ENCODE measurements around the gene OPA1.

Gene OPA1

DNA sequence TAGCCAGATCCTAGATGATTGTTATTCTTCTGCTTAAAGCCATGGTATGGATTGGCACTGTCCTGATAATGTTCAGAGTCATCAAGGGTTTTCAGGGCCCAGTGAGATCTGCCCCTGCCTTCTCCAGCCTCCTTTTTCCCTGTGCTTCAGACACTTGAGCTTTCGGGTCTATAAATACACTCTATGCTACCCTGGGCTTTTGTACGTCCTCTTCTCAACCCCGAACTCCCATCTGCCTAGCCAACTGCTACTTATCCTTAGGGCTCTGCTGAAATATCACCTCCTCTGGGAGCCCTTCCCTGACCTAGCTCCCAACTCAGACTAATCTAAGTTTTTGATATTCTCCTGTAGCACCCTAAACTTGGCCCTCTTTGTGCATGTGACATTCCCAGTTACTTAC is 115.3 kb downstream of the OPA1 start:
- no peak for DNase-seq (ENCODE audit: low read depth in 2 of 2)

DNA sequence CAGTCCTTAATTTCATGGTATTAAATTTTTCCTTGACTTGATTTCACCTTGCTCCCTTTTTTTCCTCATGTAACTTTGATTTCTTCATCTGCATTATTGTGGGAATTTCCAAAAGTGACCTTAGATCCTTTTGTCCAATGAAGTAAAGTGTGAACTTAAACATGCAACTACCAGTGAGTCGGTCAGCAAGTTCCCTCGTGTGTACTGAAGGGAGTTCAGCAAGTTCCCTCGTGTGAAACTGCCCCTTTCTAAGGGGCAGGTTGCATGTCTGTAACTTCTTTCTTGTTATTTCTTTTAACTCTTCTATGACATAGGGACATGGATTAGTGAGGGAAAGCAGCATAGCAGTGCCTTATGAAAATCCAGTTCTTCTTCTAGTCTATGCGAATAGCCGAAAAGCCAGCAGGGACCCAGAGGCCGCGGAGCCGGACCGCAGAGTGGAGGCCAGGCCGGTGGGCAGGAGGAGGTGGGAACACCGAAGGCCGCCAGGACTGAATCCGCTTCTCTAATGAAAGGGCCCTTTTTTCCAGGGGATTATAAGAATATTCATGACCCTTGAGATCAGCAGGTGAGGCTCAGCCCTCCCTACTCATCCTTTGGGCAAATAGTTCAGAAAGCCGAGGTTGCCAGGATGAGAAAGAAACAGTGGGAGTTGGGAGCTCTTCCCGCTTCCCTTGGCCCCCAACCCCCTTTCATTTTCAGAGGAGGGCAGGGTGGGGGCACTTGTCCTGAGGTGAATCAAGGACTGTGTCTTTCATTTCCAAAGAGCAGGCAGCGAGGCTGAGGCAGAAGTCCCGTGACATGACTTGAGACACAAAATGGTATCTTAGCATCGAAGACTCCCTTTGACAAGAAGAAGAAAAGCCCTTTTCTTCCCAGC is 117.5 kb downstream of the OPA1 start:
- DNase-seq (ENCODE audit: low read depth in 2 of 2) = no peak

DNA sequence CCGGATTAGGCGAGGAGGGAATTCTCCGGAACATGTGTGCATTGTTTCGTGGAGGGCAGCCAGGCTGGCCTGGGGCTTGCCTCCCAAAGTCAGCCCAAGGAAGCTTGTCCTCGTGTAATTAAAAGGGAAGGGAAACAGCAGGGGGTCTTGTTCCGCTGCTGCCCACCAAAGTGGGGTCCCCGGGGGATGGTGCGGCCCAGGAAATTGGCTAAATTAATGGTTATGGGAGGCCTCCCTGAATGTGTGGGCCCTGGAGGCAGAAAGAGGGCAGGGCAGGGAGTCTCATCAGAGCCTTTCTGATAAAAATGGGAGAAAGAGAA is 118.1 kb downstream of the OPA1 start:
- no peak for DNase-seq (ENCODE audit: low read depth in 2 of 2)

DNA sequence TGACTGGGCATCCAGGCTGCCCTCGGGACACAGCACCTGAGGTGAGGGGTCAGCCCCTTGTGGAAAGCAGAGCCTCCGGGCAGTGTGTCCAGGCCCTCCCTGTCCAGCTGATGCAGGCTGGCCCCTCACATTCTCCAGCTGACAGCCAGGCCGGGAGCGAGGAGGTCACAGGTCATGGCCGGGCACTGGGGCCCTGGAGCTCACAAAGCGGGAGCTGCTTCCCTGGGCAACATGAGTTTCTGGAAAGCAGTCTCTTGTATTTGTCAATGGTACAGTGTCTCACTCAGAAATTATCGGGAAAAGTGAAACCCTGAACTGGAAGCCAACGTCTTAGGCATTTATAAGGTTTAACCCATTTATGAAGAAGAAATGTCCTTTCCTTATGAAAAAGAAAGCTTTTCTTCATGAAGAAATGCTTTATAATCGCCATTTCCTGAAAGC is 118.5 kb downstream of the OPA1 start:
- no peak for DNase-seq (ENCODE audit: low read depth in 2 of 2)

DNA sequence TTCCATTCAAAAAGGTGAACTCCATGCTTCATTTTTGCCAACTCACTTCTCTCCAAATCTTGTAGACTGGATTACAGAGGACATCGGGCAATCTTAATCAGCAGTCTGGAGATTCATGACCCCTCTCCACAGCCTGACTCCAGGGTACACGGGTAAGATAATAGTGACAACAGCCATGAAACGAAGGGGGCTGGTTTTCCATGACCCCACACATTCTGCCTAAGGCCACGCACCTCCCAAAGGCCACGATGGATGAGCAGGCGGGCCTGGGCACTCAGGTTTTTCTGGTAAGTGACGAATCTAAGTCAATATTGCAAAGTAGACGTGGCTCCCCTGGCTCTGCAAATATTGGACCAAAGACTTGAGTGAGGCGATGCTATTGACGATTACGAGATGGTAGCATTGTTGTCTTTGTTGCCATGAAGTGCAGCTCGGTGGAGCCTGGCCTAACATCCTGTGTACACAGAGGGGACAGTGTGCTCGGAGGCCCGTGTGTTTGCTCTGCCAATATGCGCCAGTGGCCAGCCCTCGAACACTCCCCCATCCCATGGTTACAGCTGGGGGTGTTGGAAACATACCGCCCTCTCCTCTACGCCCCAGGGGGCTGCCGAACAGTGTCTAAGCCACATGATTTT is 119.1 kb downstream of the OPA1 start:
- DNase-seq (ENCODE audit: low read depth in 2 of 2) = no peak

DNA sequence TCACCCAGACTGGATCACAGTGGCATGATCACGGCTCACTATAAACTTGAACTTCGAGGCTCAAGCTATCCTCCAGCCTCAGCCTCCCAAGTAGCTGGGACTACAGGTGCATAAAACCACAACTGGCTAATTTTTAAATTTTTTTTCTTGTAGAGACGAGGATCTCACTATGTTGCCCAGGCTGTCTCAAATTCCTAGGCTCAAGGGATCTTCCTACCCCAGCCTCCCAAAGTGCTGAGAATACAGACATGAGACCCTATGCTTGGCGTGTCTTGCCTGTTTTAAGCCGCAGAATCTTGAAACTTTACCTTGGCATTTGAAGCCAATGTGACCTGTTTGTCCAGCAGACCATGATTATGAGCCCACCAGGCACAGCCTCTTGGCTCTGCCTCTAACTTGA is 119.9 kb downstream of the OPA1 start:
- no peak for DNase-seq (ENCODE audit: low read depth in 2 of 2)

DNA sequence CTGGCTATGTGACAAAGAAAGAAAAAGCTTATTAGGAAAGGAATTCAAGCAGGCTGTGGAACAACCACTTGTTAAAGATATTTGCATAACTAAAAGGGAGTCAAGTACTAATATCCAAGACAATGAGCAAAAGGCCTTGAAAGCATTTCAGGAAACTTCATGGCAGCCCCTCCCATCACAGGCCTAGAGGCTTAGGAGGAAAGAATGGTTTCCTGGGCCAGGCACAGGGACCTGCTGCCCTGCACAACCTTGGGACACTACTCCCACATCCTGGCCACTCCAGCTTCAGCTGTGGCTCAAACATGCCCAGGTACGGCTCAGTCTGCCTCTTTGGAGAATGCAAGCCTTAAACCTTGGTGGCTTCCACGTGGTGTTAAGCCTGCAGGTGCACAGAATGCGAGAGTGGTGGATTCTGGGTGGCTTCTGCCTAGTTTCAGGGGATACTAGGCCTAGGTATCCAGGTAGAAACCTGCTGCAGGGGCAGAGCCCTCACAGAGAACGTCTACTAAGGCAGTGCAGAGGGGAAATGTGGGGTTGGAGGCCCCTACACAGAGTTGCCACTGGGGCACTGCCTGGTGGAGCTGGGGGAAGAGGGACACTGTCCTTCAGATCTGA is 121.6 kb downstream of the OPA1 start:
- no peak for DNase-seq (ENCODE audit: low read depth in 2 of 2)

DNA sequence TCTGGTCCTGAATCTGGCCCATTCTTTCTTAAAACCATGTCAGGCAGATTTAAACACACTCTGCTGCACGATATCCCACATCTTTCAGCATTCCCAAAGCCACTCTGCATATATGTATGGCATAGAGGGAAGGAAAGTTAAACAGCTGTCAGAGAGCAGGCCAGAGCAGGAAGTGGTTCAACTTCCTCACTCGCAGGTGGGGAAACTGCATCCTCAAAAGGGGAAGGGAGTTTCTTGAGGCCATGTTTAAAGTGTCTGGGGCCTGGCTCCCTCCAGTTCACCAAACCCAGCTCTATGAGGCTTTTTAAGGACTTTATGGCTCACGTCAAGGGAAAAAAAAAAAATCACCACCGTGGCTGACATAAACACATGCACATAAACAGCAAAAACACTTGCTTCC is 123.1 kb downstream of the OPA1 start:
- no peak for DNase-seq (ENCODE audit: low read depth in 2 of 2)

DNA sequence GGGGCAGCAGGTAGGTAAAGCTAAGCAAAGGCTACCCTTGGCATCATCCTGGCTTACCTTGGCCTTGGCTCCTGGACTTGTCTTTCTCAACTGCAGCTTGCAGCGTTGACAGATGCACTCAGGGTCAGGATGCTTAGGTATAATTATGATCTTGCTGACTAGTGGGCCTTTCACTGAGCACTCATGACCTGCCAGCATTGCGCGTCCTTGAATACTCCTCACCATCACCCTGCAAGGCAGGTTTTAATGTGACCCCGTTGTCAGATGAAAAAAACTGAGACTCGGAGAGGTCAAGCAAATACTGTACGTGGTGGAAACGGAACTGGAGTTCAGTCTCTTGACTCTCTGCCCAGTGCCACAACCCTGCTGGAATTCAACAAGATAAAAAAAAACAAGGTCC is 126.7 kb downstream of the OPA1 start:
- DNase-seq (ENCODE audit: low read depth in 2 of 2) = no peak

DNA sequence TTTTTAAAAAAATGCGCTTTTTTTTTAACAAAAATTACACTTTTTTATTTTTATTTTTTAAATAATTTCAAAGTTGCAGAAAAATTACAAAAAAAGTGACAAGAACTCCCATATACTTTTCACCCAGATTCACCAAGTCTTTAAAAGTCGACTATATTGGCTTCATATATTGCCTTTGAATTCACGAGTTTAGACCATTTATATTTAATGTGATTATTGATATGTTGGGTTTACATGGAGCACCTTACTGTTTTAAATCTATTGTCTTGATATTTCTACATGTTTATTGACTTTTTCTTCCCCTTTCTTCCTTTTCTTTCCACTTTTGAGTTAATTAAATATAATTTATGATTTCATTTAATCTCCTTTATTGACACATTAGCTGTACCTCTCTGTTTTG is 127.2 kb downstream of the OPA1 start:
- no peak for DNase-seq (ENCODE audit: low read depth in 2 of 2)

DNA sequence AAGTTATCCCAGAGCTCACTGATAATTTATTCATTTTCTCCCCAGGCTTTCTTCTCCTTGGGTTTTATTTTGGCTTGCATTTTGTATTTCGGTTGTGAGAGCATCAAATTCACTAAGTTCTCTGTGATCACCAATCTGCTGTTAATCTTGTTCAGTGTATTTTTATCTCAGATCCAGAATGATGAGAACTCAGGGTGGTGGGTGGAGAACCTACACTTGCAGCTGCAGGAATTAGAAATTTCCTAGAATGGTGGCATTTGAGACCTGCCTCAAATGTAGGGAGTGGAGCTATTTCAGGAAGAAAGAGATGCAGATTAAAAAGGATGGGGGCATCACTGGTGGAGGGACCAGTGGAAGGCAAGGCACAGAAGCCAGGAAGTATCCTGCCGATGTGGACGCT is 129.6 kb downstream of the OPA1 start:
- no peak for DNase-seq (ENCODE audit: low read depth in 2 of 2)

DNA sequence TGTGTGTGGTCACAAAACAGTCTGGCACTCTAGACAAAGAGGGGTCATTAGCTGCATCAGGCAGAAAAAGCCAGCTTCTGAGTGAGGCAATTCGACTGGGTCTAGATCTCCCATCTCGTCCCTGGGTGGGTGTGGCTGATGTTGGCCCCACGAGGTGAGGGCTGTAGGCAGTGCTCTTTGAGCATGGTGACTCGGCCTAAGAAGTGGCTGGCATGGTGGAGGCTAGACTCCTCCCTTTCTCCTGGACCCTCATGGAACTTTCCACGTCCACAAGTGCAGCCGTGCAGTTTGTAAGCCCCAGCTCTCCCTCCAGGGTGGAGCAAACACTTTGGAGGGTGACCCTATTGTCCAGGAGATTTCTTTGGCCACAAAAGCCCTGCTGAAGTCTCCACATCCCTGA is 134.1 kb downstream of the OPA1 start:
- no peak for DNase-seq (ENCODE audit: low read depth in 2 of 2)

DNA sequence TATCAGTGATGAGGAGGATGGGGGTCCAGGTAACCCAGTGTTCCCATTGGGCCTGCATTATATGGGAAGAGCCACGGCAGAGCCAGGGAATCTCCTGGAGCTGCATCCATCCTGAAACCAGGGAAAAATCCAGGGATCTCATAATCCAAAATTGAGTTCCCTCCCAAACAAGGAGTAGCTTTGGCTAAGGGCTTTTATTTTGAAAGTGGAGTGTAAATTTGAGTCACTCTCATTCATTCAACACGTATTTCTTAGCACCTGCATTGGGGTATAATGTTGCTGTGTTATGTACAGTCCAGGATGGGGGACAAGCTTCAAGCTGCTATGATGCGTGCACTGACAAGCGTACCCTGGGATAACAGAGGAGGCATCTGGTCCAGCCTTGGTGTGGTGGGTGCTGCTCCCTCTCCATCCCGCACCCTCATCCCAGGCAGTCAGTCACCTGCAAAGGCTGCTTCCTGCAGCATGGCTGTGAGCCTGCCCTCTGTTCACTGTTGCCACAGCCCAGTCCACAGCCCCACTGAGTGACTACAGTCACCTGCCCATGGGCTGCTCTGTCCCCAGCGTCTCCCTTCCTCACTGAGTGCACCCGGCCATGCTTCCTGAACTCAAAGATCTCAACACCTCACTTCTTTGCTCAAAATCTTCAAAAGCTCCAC is 135.6 kb downstream of the OPA1 start:
- no peak for DNase-seq (ENCODE audit: low read depth in 2 of 2)

DNA sequence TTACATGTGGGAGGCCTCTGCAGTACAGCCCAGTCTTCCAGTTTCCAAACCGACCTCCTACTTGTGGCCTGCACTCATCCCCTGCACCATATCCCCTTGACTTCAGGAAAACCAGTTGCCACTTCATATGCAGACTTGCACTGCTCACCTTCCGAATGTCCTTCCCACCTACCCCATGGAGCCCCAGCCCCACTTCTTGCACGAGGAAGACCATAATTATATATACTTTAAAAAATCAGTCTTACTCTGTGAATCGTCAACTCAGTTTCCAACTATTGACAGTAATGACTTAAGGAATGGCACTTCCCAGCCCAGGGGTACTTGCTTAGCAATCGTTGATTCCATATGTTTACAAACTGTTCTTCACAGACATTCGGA is 136.1 kb downstream of the OPA1 start:
- DNase-seq (ENCODE audit: low read depth in 2 of 2) = no peak

DNA sequence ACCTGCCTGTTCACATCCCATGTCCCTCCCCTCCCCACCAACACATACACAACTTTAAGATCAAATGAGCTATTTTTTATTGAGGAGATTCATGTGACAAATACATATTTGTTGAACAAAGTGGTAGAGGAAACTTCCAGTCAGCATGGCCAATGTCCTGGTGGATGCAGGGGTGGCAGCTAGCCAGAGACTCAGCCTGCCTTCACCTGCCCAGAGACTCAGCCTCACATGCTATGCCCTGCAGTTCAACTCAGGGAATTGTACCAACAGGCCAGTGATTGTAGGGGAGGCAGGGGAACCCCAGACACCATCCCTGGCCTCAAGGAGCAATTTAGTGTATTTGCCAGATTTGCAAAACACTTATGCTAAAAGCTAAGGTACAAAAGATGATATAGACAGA is 136.6 kb downstream of the OPA1 start:
- DNase-seq (ENCODE audit: low read depth in 2 of 2) = no peak

DNA sequence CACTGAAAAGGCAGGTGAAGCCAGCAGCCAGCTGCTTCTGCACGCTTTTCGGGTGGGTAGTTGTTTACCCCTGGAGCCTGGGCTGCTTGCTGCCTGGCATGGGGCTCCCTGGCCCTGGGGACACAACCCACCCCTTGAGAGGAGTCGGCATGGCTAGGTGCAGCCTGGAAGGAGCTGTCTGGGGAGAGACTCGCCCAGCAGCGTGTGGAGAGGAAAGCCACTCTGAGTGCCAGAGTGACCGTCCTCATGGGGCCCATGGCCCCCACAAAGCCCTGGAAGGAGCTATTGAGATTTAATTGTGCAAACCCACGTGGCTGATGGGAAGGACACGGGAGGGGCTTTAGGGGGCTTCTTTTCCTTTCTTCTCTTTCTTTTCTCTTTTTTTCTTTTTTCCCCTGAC is 137.5 kb downstream of the OPA1 start:
- DNase-seq (ENCODE audit: low read depth in 2 of 2) = no peak

DNA sequence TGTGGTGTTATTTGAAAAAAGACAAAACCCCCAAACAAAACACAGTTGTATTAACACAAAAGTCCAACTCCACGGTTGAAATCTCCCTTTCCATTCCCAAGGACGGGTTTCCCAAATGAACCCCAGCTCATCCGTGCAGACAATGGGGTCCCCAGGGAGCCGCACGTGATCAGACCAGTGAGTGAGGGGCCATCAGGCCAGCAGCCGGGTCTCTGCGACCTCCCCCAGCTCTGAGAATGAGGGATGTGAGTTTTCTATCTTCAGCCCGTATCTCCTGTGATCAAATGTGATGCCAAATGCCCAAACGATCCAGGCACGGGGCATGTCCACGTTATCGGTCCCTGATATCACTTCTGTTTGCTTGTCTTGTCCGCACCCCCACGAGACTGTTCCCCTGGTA is 138.0 kb downstream of the OPA1 start:
- no peak for DNase-seq (ENCODE audit: low read depth in 2 of 2)

DNA sequence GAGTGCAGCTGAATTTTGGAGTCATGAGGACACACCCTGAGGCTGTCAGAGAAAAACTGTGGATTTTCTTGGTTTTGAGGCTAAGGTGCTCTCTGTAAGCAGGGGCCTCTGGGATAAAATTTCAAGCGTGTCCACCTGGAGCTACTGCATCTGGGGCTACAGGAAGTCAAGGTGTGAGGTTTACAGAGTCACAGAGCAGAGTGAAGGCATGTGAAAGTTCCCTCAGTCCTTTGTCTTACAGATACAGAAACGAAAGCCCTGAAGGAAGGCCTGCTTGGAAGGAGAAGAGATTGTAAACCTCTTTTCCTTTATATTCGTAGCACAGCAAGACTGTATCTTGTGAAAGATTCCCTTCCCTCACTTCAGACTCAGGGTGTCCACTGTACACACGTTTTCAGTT is 138.6 kb downstream of the OPA1 start:
- DNase-seq (ENCODE audit: low read depth in 2 of 2) = no peak

DNA sequence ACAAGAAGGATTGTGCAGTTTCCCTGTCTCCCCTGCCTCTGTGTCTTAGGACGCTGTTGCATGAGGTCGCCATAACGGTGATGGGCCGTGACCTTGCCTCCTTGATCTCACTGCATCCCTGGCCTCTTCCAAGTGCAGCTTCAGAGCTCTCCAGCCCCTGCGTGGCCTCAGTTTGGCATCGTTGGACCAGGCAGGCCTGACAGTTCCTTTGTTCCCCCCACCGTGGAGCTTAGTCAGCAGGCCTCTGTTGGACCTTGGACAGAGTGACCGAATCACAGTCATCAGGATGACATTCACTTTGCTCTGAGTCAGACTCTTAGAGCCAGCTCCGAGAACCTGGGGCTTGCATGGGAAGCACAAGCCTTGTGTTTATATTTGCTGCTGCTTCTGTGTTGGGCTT is 139.4 kb downstream of the OPA1 start:
- no peak for DNase-seq (ENCODE audit: low read depth in 2 of 2)

DNA sequence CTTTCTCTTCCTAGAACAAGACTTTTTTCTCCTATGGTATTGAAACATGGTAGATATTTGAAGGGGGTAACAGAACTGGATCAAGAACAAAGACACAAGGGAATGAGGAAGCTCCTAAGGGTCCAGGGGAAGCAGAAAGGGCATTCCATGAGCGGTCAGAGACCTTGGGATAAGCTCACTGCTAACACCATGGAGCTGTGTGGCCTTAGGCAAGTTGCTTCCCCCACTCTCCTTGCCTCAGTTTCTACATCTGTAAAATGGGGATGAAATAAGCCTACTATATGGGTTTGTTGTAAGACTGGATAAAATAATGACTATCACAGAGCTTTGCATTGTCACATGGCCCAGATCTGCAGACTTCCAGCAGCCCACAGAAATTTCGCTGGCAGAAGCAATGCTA is 139.8 kb downstream of the OPA1 start:
- DNase-seq (ENCODE audit: low read depth in 2 of 2) = no peak

DNA sequence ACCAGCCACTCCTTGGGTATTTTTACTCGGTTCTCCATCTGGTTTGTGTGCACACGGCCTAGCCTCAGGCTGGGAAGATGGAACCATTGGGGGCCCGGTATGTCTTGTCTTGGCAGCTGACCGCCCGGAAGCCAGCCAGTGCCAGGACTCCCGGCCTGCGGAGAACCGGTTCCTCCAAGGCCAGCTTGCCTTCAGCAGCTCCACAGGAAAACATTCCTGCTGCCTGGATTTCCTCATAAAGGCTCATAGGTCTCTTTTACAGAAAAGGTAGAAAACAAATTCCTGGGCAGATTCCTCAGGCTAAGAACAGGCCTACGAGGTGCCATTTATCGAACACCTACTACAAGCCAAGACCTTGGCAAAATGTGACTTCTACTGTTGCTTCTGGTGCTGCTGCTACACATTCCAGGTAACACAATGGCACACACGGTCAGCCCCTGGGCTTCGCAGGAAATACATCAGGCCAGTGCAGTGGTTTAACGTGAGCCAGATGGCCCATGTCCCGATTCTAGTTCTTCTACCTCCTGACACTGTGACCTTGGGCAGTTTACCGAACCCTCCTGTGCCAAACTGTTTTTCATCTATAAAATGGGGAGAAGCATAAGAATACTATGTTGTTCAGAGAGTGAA is 141.8 kb downstream of the OPA1 start:
- DNase-seq (ENCODE audit: low read depth in 2 of 2) = no peak

DNA sequence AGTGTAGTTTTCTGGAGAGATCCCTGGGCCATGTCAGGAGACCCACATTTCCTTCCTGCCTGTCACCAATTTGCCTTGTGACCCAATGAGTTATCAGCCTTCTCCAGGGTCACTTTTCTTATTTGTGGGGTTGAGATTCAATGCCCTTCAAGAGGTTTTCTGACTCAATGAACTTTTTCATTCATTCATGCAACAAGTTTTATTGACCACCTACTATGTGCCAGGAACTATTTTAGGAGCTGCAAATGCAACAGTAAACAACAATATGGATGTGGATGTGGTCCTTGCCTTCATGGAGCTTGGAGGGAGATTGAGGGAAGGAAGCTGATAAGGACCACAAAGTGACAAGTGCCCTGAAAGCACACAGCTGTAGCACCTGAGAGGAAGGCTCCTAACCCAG is 142.8 kb downstream of the OPA1 start:
- DNase-seq (ENCODE audit: low read depth in 2 of 2) = no peak
